NK-92 treated with Interleukin-12 subunit alpha and Interleukin-12 subunit beta, amount 100 ng/mL, for 24 hours (cell line): ENCODE results near the gene CFAP46.

Experiments used
- DNase-seq: peaks from one replicate; lab custom pipeline; 2025; lab: John Stamatoyannopoulos, UW

The CFAP46 gene

DNA sequence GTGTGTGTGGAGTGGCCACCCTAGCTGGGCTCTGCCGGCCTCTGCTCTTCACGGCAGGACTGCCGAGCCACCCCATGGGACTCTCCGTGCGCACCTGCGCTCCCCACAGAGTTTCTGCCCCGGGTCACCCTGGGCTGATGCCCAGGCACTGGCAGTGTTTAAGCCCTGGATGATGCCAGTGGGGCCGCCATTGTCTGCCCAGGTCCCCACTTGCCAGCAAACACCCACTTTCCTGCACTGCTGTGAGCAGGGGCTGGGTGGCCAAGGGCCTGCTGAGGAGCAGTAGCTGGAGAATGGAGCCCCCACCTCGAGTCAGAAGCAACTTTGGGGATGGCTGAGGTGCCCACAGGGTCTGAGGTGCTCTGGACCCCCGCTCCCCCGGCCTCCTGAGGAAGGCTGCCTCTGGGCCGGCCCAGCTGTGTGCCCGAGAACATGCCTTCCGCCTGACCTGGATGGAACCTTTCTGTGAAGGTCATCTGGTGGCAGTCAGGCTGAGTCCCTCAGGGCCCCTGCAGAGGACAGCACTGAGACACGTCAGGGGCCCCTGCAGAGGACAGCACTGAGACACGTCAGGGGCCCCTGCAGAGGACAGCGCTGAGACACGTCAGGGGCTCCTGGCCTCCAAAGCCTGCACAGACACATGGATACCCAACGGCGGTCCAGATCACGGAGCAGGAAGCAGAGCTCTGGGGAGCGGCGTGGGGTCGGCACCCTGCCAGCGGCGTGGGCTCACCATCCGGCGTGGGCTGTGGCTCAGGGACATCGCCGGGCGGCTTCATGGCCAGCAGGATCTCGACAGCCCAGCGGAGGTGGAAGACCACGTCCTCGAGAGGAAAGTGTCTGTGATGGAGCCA, 62.0 kb downstream of the CFAP46 start:
- DNase-seq = no peak

DNA sequence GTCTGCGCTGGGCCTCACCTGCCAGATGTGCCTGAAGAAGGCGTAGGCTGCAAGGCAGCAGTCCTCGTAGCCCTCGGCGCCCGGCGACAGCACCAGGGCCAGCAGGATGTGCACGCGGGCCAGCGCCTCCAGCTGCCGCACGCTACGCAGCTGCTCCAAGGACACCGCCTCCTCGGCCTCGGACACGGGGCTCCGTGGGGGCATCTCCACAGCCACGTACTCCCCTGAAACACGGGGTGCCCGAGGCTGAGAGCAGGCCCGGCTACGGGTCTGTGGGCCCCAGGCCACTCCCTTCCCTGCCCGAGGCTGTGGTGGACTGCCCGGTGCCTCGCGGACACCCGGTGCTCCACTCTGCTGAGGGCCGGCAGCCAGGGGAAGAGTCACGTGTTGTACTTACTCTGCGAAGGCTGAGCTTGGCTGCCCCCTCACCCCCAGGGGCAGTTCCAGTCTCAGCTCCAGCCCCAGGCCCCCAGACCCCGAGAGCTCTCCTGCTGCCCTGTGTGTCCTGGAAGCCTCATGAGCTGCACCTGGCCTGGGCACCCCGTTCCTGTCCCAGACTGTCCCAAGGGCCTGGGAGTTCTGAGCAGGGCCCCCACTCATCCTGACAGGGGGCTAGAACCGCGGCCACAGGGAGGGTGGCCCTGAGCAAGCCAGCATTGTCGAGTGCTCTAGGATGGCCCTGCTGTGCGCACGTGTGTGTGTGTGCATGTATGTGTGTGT, 62.8 kb downstream of the CFAP46 start:
- DNase-seq = no peak

DNA sequence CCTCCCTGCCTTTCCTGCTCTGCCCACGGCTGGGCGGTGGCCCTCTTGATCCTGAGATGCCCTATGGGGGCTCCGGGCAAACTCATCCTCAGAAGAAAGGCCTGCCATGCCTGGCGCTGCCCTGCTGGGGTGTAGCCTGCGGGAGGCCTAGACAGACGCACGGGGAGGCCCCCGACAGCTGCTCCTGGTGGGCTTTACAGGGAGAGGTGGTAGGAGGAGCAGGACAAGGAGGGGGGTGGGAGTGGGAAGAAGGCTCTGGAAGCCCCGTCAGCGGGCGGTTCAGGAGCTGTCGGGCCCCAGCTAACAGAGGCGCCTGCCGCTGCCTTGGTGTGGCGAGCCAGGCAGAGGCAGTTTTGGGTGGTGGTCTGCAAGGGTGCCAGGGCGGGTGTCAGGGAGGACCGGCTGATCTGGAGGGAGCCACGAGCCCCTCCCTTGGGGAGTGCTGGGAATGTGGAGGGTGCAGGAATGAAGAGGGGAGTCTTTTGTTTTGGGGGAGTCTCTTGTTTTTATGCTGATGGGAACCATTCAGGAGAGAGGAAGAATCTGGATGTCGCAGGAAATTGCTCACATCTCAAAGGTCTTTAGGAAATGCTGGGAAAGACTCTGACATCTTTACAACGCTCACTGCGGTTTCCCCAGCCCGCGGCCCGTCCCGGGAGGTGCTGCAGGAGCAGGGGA, 63.5 kb downstream of the CFAP46 start:
- no peak for DNase-seq

DNA sequence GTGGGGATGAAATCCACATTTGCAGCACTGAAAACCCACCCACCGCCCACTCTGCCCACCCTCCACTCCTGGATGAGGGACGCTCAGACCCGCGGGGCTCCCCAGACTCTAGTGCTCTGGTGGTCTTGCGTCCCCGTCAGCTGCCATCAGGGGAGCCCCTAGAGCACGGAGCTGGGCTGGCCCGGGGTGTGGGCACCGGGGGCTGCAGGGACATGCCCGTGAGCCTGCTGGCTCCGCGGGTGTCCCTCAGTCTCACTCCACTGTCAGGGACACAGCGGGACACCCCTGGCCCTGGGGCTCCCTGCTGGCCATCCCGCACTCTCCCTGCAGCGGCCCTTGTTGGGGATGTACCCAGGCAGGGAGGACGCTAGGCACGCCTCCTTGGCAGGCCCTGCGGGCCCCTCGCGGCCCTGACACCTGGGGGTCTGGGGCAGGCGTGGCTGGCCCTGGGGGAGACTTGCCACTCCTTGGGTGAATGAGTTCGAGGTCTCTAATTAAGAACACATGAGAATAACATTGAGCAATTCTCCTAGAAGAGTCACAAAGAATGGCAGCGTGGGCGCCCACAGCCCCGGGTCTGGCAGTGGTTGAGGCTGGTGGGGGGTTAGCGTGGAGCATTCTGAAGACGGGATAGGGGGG, 64.2 kb downstream of the CFAP46 start:
- no peak for DNase-seq

DNA sequence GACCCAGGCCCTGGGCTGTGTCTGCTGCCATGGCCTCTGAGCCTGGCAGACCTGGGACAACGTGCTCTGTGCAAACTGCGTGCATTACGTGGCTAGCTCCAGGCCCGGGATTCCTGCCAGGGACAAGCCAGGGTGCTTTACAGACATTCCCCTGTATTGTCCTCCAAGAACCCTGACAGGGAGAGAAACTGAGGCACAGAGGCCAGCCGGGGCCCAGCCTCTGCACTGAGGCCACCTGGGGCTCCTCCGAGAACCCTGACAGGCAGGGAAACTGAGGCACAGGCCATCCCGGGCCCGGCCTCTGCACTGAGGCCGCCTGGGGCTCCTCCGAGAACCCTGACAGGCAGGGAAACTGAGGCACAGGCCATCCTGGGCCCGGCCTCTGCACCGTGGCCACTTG, 64.9 kb downstream of the CFAP46 start:
- DNase-seq = no peak

DNA sequence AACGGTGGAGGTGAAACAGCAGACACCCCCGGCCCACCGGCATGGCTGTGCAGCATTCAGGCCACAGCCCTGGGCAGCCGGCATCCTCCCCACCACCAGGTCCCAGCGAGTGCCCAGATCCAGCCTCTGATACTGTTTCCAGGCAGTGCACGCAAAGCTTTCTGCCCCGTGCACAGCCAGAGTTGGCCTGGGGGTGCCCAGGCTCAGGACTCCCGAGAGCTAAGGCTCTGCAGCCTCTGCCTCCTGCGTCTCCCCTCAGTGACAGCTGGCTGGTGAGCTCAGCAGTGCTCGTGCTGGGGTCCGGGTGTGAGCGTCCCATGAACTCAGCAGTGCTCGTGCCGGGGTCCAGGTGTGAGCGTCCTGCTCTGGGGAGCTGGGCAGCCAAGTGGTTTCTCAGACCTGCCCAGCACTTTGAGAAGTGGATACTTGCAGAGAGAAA, 65.4 kb downstream of the CFAP46 start:
- no peak for DNase-seq

DNA sequence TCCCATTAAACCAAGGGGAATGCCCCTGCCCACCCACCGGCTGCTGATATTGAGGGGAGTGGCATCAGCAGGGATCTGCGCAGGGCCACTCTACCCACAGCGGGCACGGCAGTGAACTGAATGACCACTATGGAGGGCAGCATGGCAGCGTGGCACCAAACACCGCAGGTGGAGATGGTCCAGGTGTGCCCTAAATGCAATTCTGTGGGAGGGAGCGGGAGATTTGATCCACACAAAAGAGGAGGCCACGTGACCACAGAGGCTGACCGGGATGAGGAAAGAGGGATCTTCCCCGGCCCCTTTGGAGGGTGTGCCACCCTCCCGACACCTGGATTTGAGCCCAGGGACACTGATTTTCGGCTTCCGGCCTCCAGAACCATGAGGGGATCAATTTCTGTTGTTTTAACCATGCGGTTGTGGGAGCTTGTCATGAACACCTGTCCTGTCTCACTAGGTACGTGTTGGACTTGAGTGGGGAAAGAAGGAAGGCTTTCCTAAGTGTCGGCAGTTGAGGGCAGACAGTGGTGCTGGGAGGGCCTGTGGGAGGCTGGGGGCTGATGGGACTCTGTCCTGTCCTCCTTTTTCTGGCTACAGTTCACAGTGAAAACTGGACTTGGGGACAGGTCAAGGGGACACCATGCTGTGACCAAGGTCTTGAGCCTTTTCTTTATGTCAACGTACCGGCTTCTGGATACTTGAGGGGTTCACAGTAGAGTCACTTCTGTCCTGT, 66.1 kb downstream of the CFAP46 start:
- DNase-seq = no peak

DNA sequence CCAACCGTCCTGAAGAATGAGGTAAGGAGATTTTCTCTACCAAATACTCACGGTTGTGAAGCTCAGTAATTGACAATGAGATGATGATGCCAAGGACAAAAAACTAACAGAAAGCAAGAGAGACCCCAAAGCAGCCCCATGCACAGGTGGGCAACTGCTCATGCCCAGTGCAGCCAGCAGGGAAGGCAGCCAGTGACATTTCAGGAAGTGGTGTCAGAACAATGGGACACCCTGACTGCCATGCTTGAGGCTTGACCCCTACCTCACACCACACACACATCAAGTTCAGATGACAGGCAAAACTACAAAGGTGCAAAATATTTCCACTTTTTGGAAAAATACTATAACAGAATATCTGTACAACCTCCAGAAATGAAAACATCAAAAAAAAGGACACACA, 66.9 kb downstream of the CFAP46 start:
- no peak for DNase-seq

DNA sequence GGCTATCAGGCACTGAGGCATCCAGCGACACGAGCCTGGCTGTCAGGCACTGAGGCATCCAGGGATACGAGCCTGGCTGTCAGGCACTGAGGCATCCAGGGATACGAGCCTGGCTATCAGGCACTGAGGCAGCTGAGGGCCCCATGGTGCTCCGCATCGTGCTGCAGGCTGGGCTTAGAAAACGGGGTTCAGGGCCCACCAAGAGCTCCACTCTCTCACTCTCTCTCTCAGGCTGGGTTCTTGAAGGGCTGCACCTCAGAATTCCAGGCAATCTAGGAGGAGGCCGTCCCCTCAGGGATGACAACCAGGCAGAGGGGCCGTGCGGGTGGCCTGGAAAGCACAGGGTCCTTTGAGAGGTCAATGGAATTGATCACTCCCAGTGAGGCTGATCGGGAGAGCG, 69.0 kb downstream of the CFAP46 start:
- no peak for DNase-seq

DNA sequence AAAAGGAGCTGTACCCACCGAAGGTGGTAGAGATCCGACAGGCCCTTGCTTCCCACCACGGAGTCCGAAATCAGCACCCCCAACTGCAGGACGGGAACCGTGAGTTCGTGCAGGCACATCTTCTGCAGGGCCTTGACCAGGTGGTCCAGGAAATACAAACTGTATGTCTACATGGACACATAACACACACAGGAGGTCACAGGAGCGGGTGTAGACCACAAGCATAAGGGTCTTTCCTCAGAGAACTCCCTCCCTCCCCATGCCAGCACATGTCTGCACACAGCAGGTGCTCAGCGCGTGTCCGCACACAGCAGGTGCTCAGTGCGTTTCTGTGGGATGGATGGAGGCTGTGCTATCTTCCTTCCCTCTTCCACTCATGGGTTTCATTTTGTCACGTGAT, 69.7 kb downstream of the CFAP46 start:
- no peak for DNase-seq

DNA sequence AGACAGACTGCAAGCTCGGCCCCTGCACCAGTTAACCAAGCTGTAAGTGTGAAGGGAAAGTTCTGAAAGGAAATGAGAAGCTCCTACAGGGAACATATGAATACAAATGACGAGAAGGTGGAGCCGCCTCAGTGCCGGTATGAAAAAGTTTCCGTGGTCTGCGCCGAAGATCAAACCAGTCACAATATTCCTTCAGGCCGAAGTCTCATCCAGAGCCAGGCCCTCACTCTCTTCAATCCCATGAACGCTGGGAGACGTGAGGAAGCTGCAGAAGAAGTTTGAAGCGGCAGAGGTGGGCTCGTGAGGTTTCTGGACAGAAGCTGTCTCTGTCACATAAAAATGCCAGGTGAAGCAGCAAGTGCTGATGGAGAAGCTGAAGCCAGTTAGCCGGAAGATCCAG, 71.9 kb downstream of the CFAP46 start:
- DNase-seq = no peak

DNA sequence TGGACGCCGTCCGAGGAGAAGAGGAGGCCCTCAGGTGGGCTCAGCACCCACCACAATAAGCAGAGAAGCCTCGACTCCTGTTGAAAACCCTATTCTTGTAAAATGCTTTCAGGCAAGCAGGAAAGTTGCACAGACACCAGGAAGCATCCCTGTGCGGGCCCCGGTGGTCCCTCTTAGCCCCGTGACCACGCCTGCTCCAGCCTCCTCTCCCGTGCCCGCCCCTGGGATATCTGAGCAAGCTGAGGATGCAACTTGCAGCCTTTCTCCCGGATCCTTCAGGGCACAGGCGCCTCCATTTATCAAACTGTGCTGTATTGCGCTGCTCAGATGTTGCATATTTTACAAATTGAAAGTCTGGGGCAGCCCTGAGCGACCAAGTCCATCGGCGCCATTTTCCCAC, 72.7 kb downstream of the CFAP46 start:
- no peak for DNase-seq

DNA sequence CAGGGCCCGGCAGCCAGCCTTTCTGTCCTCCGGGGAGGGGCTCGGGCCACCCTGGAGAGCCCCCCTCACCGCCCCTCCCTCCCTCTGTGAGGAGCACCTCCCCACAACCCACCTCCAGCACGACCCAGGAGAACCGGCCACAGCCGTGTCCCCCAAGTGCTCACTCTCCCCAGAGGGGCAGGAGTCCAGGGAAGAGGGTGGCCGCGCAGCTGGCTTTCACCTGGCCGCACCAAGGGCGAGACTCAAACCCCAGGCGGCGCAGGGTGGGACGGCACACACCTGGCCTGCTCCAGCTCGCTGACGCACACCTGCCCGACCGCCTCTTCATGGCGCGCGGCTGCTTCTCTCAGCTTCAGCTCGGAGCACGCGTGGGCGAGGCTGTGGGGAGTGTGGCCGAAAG, 73.4 kb downstream of the CFAP46 start:
- no peak for DNase-seq

DNA sequence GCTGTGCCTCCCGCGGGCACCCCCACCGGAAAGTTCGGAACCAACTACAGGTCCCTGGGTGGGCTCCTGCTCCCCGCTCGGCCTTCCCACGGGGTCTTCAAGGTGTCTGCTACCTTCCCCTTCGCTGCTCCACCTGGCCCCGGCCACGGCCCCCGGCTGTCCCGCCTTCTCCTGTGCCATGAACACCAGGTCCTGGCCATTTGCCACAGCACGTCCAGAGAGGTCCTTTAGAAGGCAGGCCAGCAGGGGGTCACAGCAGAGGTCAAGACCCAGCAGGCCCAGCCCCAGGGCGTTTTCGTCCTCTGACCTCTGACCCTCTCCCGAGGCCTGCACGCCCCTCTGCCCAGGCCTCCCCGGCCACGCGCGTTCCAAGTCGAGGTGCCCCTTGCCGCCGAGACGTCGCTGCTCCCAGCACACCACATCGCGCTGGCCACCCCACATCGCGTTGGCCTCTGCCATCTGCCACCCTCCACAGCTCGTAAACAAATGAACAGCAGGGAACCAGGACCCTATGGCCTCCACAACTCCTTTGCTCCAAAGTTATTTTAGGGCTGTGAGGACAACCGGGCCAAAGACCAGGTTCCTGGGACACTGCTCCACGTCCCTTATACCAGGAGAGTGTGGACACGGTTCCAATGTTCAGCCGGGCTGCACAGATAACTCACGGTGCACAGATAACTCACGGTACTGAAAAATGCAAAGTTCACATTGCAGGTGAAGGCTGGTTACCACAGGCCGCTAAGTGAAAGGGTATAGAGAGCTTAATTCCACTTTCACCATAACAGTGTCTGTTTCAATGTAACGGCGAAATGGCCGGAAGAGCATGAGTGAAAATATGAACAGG, 74.3 kb downstream of the CFAP46 start:
- DNase-seq = no peak

DNA sequence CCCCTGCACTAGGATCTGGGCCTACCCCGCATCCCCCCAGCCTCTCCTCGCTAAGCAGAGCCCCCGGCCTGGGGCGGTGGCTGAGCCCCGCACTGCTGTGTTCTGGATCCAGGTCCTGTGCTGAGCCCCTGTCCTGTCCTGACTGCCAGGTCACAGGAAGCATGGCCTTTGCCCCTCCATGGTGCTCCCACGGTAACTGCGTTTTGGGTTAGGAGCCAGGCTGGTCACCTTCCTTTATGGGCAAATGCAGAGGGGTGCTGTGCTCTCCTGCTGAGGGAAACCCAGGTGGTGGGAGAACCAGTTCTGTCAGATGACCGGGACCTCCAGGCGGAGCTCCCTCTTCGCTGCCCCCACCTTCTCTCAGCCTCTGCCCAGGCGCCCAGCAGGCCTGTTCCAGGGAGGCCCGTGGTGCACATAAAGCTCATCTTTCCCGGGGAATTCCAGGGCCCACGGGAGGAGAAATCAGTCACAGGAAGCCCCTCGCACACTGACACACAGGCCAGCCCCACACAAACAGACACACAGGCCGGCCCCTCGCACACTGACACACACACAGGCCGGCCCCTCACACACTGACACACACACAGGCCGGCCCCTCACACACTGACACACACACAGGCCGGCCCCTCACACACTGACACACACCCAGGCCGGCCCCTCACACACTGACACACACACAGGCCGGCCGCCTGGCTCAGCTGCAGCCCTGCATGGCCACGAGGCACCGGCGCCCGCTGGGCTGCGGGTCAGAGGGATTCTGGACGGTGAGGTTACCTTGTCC, 75.6 kb downstream of the CFAP46 start:
- DNase-seq = no peak

DNA sequence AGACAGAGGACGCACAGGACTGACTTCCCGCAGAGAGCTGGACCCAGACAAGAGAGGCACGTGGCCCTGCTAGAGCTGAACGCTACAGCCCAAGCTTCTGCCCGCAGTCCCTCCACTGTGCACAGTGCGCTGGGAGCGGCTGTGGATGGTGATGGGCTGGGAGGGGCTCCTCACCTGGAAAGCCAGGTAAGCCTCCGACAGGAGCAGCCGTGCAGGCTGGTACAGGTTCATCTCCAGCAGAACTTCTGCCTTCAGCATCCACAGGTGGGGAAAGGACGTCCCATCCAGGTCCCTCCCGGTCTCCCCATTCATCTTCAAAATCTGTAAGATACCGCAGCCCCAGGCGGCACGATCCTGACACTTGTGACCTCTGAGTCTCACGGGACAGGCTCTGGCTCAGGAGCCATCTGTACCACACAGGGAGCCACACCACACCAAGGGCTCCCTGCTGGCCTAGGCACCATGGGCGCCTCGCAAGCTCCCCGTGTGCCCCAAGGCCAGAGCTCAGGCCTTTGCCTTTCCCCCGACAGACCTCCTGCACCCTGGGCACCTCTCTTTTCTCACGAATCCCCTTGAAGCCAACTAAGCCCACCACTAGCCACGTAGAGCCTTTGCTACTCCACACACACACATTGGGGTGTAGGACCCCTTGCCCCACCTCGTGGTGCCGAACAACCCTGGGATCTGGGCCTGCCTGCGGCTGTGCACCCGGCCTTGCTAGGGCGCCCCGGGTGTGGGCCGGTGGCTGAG, 76.3 kb downstream of the CFAP46 start:
- DNase-seq = no peak

DNA sequence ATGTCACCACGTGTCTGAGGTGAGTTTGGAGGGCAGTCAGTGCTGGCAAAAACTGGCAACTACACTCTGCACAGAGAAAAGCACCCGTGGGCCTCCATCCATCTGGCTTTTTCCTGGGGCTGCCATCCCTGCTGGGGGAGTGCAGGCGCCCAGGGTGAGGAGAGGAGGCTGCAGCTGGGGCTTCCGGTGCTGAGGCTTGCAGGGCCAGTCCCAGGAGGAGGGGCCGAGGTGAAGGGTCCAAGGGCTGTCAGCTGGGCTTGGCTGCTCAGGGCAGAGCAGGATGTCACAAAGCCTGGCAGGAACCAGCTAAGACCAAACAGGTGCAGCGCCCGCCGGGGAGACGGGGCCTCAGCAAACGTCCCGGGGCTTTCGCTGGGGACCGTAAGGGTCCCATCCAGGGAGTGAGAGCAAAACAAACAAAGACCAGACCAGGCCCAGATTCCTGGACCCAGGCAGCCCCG, 77.2 kb downstream of the CFAP46 start:
- no peak for DNase-seq

DNA sequence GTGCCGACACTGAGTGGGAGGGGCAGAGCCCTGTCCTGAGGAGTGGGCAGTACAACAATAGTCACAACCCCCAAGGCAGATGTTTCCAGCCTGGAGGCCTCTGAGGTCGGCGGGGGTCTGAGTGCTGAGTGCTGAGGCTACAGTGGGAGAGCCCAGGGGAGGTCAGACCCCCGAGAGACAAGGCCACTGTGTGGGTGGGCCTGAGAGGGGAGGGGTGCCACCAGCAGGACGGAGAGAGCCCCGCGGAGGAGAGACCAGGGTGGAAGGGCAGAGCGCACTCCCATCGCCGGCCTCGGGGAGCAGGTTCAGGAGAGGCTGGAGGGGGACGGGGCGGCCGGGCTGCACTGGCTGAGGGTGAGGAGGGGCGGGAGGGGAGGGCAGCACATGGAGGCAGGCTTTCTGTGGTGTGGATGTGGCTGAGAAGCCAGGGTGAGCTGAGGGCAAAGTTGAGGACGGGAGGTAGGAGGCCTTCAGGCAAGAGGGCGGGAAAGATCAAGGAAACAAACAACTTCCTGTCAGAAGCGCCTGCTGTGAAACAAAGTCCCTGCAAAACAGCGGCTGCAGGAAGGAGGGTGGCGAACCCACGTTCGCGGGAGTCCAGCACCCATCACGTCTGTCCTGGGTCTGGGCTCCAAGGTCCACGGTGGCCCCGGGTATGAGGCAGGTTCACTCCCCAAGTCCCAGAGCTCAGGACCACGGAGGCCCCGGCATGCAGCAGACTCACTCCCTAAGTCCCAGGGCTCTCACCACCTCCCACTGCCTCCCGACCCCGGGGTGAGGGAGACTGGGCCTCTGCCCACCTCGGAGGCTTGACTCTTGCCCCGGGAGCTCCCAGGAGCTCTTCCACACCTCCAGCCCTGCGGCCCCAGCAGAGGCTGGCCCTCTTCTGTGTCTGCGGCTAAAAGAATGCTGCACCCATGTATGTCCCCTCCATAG, 79.6 kb downstream of the CFAP46 start:
- no peak for DNase-seq
